Measurements from ENCODE around the gene PLA2G1B. TPM values are rescaled to one million over a fixed set of nuclear protein-coding genes. Genes with fewer than 3 reads are reported as not detected.

The PLA2G1B gene
- total RNA-seq: not detected in 2 replicates

DNA sequence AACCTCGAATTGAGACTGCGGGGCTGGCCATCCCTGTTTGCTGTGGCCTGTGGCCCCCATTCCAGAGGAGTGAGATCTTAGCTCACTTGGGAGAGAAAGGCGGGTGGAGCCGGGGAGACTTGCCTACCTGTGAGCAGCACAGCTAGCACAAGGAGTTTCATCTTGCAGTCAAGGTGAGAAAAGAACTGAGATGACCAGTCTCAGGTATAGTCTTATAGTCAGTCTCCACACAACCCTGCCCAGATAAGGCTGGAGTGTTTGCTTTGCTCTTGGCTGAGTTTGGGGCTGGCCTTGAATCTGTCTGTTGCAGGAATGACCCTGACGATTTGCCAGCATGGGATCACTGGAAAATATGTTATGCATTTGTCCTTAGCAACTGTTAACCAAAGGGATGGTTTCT lies at the start of gene PLA2G1B:
Gene PLA2G1B (minus strand): TSS at position 187 of the 400 bp plus-strand sequence. CDS start 26 bp downstream, at position 161.
- no peaks in the 10 kb centered on the region for H3K36me3 Mint-ChIP-seq (ENCODE audit: low read depth)

DNA sequence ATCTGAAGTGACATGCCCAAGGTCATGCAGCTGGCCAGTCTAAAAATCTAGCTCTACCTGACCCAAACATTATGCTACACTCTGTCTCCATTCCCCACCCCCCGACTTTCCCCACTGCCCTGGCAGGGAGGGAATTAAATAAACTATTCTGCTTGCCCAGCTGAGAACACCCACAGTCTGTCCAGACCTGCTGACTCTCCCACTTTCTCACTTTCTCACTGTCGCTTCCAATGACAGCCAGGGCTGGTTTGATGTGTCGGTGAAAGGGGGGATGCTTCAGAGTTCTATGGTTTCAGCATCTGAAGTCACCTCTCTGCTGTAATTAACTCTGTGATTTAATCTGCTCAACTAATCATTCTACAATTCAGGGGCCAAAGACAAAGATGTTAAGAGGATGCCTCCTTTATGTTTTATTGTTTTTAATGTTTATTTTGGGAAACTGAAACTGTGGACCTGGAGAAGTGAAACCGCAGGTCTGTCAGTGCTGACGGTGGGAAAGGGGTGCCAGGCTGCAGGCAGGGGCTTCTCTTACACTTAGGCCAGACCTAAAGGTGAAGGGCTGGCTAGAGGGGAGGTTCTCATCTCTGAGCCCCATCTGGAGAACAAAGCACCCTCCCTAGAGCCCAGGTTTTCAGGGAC lies 49.5 kb upstream of the PLA2G1B start:
- peaks cover 53% of the 10 kb centered on the region for H3K27me3 Mint-ChIP-seq
- H3K36me3 Mint-ChIP-seq (ENCODE audit: low read depth): no peaks in the 10 kb centered on the region
- no peaks in the 10 kb centered on the region for H3K4me1 Mint-ChIP-seq
- no peak overlapping the region for H3K4me3 Mint-ChIP-seq
- CTCF ChIA-PET: interaction anchor here (1.1 kb wide), 1 partner anchor 10 kb away, joined by 3 read pairs; no protein-coding TSS in a partner anchor
- no peak for ATAC-seq (ENCODE audit: low read depth)
- intact Hi-C loops (cut with micrococcal nuclease): no loop called here
- DNase-seq: no peak
- no peaks in the 10 kb centered on the region for H3K9me3 Mint-ChIP-seq
- POLR2A ChIA-PET: no interaction called here
- no peak overlapping the region for H3K27ac Mint-ChIP-seq
- TF ChIP-seq, protein P1, sequence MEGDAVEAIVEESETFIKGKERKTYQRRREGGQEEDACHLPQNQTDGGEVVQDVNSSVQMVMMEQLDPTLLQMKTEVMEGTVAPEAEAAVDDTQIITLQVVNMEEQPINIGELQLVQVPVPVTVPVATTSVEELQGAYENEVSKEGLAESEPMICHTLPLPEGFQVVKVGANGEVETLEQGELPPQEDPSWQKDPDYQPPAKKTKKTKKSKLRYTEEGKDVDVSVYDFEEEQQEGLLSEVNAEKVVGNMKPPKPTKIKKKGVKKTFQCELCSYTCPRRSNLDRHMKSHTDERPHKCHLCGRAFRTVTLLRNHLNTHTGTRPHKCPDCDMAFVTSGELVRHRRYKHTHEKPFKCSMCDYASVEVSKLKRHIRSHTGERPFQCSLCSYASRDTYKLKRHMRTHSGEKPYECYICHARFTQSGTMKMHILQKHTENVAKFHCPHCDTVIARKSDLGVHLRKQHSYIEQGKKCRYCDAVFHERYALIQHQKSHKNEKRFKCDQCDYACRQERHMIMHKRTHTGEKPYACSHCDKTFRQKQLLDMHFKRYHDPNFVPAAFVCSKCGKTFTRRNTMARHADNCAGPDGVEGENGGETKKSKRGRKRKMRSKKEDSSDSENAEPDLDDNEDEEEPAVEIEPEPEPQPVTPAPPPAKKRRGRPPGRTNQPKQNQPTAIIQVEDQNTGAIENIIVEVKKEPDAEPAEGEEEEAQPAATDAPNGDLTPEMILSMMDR (IDR thresholded peaks at IDR 0.05): no peak

More for the DNA sequence above, at the start of gene PLA2G1B:
- ChIA-PET CTCF (no interaction called here), POLR2A (interaction anchor here (1.2 kb wide), 1 partner anchor 36 kb away, joined by 5 read pairs; the partner anchor contains the start of gene RNU4-2)
- no peak for ATAC-seq (ENCODE audit: low read depth)
- H3K9me3 Mint-ChIP-seq: no peaks in the 10 kb centered on the region
- no peak for DNase-seq
- H3K27ac Mint-ChIP-seq: no peak within 1 kb of the TSS
- TF ChIP-seq, protein P1 (IDR thresholded peaks at IDR 0.05): no peak
- H3K4me3 Mint-ChIP-seq: no peak within 1 kb of the TSS
- H3K4me1 Mint-ChIP-seq: peaks cover 7% of the 10 kb centered on the region
- intact Hi-C loops (cut with micrococcal nuclease): no loop called here
- H3K27me3 Mint-ChIP-seq: peaks cover 10% of the 10 kb centered on the region

DNA sequence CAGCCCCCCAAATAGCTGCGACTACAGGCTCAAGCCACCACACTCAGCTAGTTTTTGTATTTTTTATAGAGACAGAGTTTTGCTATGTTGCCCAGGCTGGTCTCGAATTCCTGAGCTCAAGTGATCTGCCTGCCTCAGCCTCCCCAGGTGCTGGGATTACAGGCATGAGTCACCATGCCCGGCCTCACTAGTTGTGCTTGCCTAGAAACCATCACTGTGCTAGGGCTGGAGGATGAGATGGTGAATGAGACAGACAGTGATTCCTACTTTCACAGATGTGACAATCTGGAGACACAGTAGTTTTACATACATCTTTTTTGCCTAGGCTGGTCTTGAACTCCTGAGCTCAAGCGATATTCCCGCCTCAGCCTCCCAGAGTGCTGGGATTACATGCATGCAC lies 48.8 kb upstream of the PLA2G1B start:
- H3K4me3 Mint-ChIP-seq: no peak overlapping the region
- POLR2A ChIA-PET: no interaction called here
- H3K27me3 Mint-ChIP-seq: peaks cover 55% of the 10 kb centered on the region
- ATAC-seq (ENCODE audit: low read depth) (no peak), DNase-seq (no peak)
- H3K27ac Mint-ChIP-seq: no peak overlapping the region
- TF ChIP-seq, protein P1 (IDR thresholded peaks at IDR 0.05): no peak
- no peaks in the 10 kb centered on the region for H3K4me1 Mint-ChIP-seq
- no peaks in the 10 kb centered on the region for H3K36me3 Mint-ChIP-seq (ENCODE audit: low read depth)
- intact Hi-C loops (cut with micrococcal nuclease): no loop called here
- no peaks in the 10 kb centered on the region for H3K9me3 Mint-ChIP-seq
- CTCF ChIA-PET: interaction anchor here (1.1 kb wide), 1 partner anchor 10 kb away, joined by 3 read pairs; no protein-coding TSS in a partner anchor

DNA sequence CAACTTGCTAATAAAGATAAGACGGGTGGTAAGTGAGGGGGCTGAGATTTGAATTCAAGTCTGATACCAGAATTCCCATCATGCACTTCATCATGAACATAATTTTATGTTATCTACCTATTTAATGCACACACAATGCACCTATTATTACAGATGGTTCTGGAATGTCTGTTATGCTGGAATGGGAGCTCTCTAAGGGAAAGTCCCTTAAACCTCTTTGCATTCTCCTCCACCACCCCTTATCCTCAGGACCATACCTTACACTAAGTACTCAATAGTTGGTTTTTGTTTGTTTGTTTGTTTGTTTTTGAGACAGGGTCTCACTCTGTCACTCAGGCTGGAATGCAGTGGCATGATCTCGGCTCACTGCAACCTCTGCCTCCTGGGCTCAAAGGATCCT lies 48.4 kb upstream of the PLA2G1B start:
- CTCF ChIA-PET: interaction anchor here (1.1 kb wide), 1 partner anchor 9 kb away, joined by 3 read pairs; no protein-coding TSS in a partner anchor
- ATAC-seq (ENCODE audit: low read depth) (no peak), DNase-seq (no peak)
- Mint-ChIP-seq H3K9me3 (no peaks in the 10 kb centered on the region), H3K27me3 (peaks cover 56% of the 10 kb centered on the region), H3K4me1 (no peaks in the 10 kb centered on the region), H3K4me3 (no peak overlapping the region), H3K27ac (no peak overlapping the region), H3K36me3 (ENCODE audit: low read depth) (no peaks in the 10 kb centered on the region)
- POLR2A ChIA-PET: no interaction called here
- TF ChIP-seq, protein P1 (IDR thresholded peaks at IDR 0.05): no peak
- intact Hi-C loops (cut with micrococcal nuclease): no loop called here

DNA sequence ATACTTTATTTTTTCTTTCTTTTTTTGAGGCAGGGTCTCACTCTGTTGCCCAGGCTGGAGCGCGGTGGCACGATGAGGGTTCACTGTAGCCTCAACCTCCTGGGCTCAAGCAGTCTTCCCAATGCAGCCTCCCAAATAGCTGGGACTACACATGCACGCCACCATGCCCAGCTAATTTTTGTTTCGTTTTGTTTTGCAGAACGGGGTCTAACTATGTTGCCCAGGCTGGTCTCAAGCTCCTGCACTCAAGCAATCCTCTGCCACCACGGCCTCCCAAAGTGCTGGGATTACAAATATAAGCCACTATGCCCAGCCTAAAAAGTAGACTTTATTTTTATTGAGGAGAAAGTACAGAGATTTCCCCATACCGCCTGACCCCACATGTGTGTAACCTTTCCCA lies 46.1 kb upstream of the PLA2G1B start:
- CTCF ChIA-PET: no interaction called here

More for the DNA sequence above, 46.1 kb upstream of the PLA2G1B start:
- POLR2A ChIA-PET: no interaction called here
- no peak overlapping the region for H3K27ac Mint-ChIP-seq
- DNase-seq (no peak), ATAC-seq (ENCODE audit: low read depth) (no peak)
- TF ChIP-seq, protein P1 (IDR thresholded peaks at IDR 0.05): no peak
- no peaks in the 10 kb centered on the region for H3K9me3 Mint-ChIP-seq
- H3K27me3 Mint-ChIP-seq: peaks cover 66% of the 10 kb centered on the region
- no peaks in the 10 kb centered on the region for H3K36me3 Mint-ChIP-seq (ENCODE audit: low read depth)
- peaks cover 9% of the 10 kb centered on the region for H3K4me1 Mint-ChIP-seq
- no peak overlapping the region for H3K4me3 Mint-ChIP-seq
- intact Hi-C loops (cut with micrococcal nuclease): no loop called here
